Measurements from ENCODE around the gene SLC35B2.

DNA sequence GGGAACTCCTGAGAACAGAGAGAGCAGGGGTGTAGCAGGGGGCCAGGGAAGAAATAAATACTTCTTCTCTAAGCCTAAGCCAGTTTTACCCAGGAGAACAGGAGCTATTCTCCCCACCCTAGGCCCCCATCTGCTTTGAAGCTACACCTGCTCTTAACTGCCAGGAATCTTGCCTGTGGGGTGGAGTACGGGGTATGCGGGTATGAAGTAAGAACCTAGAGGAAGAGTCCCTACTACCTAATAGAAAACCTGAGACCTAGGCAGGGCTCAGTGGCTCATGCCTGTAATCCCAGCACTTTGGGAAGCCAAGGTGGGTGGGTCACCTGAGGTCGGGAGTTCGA, 32.4 kb downstream of the SLC35B2 start:
- TF ChIP-seq POLR2AphosphoS5 (IDR thresholded peaks at IDR 0.05) (no peak), POLR2A (IDR thresholded peaks at IDR 0.05) (no peak)
- TF ChIP-seq, protein P1, sequence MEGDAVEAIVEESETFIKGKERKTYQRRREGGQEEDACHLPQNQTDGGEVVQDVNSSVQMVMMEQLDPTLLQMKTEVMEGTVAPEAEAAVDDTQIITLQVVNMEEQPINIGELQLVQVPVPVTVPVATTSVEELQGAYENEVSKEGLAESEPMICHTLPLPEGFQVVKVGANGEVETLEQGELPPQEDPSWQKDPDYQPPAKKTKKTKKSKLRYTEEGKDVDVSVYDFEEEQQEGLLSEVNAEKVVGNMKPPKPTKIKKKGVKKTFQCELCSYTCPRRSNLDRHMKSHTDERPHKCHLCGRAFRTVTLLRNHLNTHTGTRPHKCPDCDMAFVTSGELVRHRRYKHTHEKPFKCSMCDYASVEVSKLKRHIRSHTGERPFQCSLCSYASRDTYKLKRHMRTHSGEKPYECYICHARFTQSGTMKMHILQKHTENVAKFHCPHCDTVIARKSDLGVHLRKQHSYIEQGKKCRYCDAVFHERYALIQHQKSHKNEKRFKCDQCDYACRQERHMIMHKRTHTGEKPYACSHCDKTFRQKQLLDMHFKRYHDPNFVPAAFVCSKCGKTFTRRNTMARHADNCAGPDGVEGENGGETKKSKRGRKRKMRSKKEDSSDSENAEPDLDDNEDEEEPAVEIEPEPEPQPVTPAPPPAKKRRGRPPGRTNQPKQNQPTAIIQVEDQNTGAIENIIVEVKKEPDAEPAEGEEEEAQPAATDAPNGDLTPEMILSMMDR (IDR thresholded peaks at IDR 0.05 in 8 of 11, conservative IDR thresholded peaks at IDR 0.05 in 3 of 11): no peak

Data from spleen (tissue), 7 donors.